Pericardium fibroblast (primary cell): ENCODE measurements around the gene ZNF75A. TPM values are rescaled to one million over a fixed set of nuclear protein-coding genes. Genes with fewer than 3 reads are reported as not detected.

Source experiments
- total RNA-seq: library from RNA; depleted of rRNA; stranded (reverse); fragments of >200 nt; gene quantifications from 2 replicates; pipeline ENCODE4 v1.2.3, GENCODE V29; 2015

Gene ZNF75A
- total RNA-seq = 8.9 and 20.7 TPM in 2 replicates

GRCh38 chr16:3305109-3306068, at the start of gene ZNF75A, which contains the start of gene TIGD7:
TSS of gene ZNF75A (plus strand) at chr16:3305497. CDS start at chr16:3308429, 2,932 bp downstream.
TSS of gene TIGD7 (minus strand) at chr16:3305430. CDS start at chr16:3300614, 4,816 bp downstream.

GRCh38 chr16:3256146-3256865, 49.0 kb upstream of the ZNF75A start, which contains the start of gene MEFV:
TSS of gene MEFV (minus strand) at chr16:3256633. CDS start at chr16:3256587, 46 bp downstream.

GRCh38 chr16:3282730-3283542, 22.4 kb upstream of the ZNF75A start, which contains the start of gene ZNF263:
TSS of gene ZNF263 (plus strand) at chr16:3283491. CDS start at chr16:3283819, 328 bp downstream.

GRCh38 chr16:3355589-3355988, 50.3 kb downstream of the ZNF75A start, which contains the start of gene OR2C1:
TSS of gene OR2C1 (plus strand) at chr16:3355889. CDS start at chr16:3355941, 52 bp downstream.

Other genes with a start within 250 kb of the ZNF75A start
- 10.7 and 13.4 TPM in 2 replicates for gene IL32, start 239.9 kb upstream of the ZNF75A start, total RNA-seq
- not detected in 2 replicates for gene ZSCAN10, start 206.2 kb upstream of the ZNF75A start, total RNA-seq
- gene ZNF205, start 192.9 kb upstream of the ZNF75A start, total RNA-seq = 10.3 and 10.6 TPM in 2 replicates
- 6.2 and 8.9 TPM in 2 replicates for gene ZNF213, start 170.5 kb upstream of the ZNF75A start, total RNA-seq
- not detected in 2 replicates for gene OR1F1, start 117.3 kb upstream of the ZNF75A start, total RNA-seq
- 6.1 and 9.9 TPM in 2 replicates for gene ZNF200, start 70.3 kb upstream of the ZNF75A start, total RNA-seq
- gene MEFV, start 48.9 kb upstream of the ZNF75A start, total RNA-seq = not detected in 2 replicates
- gene ZNF263, start 22.0 kb upstream of the ZNF75A start, total RNA-seq = 38.0 and 49.0 TPM in 2 replicates
- 2.3 TPM in 2 replicates for gene TIGD7, start 67 bp upstream of the ZNF75A start, total RNA-seq
- 0.77 TPM in 1 of 2 replicates, not detected in the other for gene OR2C1, start 50.4 kb downstream of the ZNF75A start, total RNA-seq
- gene ZSCAN32, start 95.5 kb downstream of the ZNF75A start, total RNA-seq = 10.3 and 12.1 TPM in 2 replicates
- gene ZNF174, start 95.7 kb downstream of the ZNF75A start, total RNA-seq = 6.6 and 7.0 TPM in 2 replicates
- 1.1 and 2.5 TPM in 2 replicates for gene ZNF597, start 138.0 kb downstream of the ZNF75A start, total RNA-seq
- 19.1 and 34.0 TPM in 2 replicates for gene NAA60, start 138.2 kb downstream of the ZNF75A start, total RNA-seq
- gene C16orf90, start 190.0 kb downstream of the ZNF75A start, total RNA-seq = not detected in 2 replicates
- 7.8 and 14.8 TPM in 2 replicates for gene CLUAP1, start 195.5 kb downstream of the ZNF75A start, total RNA-seq